HG03439 (cell line): ENCODE results near the gene ARSB.
"Not testable (repeated sequence)": the region's sequence is repeated elsewhere in the genome, so short reads cannot be mapped to it uniquely, and the experiment has no call there.

ENCODE experiments used
- ATAC-seq: cut with Tn5 transposase; IDR thresholded peaks from one replicate; pipeline ENCODE4 v1.9.1; 2021; ENCODE audit warnings: mild to moderate bottlenecking, moderate library complexity; ENCODE audit not compliant: unreplicated experiment

Gene ARSB

GRCh38 chr5:78997090-78997489 lies 12.0 kb upstream of the ARSB start:
- no peak for ATAC-seq

- ATAC-seq, result no peak
Observed at GRCh38 chr5:78995521-78996007, 10.5 kb upstream of the ARSB start.

- no peak for ATAC-seq
Observed at GRCh38 chr5:78993165-78993564, 8.1 kb upstream of the ARSB start.

- no peak for ATAC-seq
Observed at GRCh38 chr5:78992146-78992545, 7.0 kb upstream of the ARSB start.

- no peak for ATAC-seq
Observed at GRCh38 chr5:78989080-78989479, 4.0 kb upstream of the ARSB start.

- ATAC-seq, result peak; percentile 48
Observed at GRCh38 chr5:78985725-78986223, 664 bp upstream of the ARSB start.

- ATAC-seq, result peak; percentile 51
Observed at GRCh38 chr5:78984439-78985115, 533 bp downstream of the ARSB start.

- no peak for ATAC-seq
Observed at GRCh38 chr5:78983601-78984438, 1.3 kb downstream of the ARSB start.

- ATAC-seq, result not testable (repeated sequence)
Observed at GRCh38 chr5:78983194-78983593, 1.9 kb downstream of the ARSB start.

GRCh38 chr5:78979909-78980308 lies 5.2 kb downstream of the ARSB start:
- ATAC-seq, result no peak

- no peak for ATAC-seq
Observed at GRCh38 chr5:78979117-78979742, 5.9 kb downstream of the ARSB start.

- ATAC-seq, result no peak
Observed at GRCh38 chr5:78975035-78975434, 10.1 kb downstream of the ARSB start.

- ATAC-seq, result no peak
Observed at GRCh38 chr5:78974601-78975000, 10.5 kb downstream of the ARSB start.

- ATAC-seq, result no peak
Observed at GRCh38 chr5:78974011-78974410, 11.1 kb downstream of the ARSB start.

GRCh38 chr5:78972654-78973428 lies 12.3 kb downstream of the ARSB start:
- no peak for ATAC-seq

- ATAC-seq, result no peak
Observed at GRCh38 chr5:78971998-78972397, 13.1 kb downstream of the ARSB start.

- no peak for ATAC-seq
Observed at GRCh38 chr5:78968781-78969180, 16.3 kb downstream of the ARSB start.

- no peak for ATAC-seq
Observed at GRCh38 chr5:78964889-78965288, 20.2 kb downstream of the ARSB start.

GRCh38 chr5:78961743-78962142 lies 23.4 kb downstream of the ARSB start:
- ATAC-seq, result no peak

- ATAC-seq, result no peak
Observed at GRCh38 chr5:78959767-78960166, 25.3 kb downstream of the ARSB start.
